Measurements from ENCODE around the gene B3GALT2.

B3GALT2 gene

GRCh38 chr1:193176788-193177187 is 9.6 kb downstream of the B3GALT2 start:
- no peaks in the 10 kb centered on the region for H3K27me3 ChIP-seq (ENCODE audit: insufficient read depth, poor library complexity, severe bottlenecking)
- H3K4me3 ChIP-seq (replicated peaks; ENCODE audit: insufficient read depth, low read length), result no peak overlapping the region
- H3K27ac ChIP-seq (replicated peaks), result no peak overlapping the region
- DNase-seq (ENCODE audit: low read depth in 1 of 2, low spot score in 1 of 2), result no peak
- TF ChIP-seq POLR2AphosphoS5 (IDR thresholded peaks at IDR 0.05; ENCODE audit: low read depth) (no peak), SPI1 (IDR thresholded peaks at IDR 0.05; ENCODE audit: borderline replicate concordance, low read depth) (no peak), GABPA (IDR thresholded peaks at IDR 0.05; ENCODE audit: low read depth) (no peak), REST (IDR thresholded peaks at IDR 0.05; ENCODE audit: insufficient replicate concordance, low read depth) (no peak), CTCF (IDR thresholded peaks at IDR 0.05; ENCODE audit: insufficient read depth, low read length) (no peak)

GRCh38 chr1:193176113-193176512 is 10.3 kb downstream of the B3GALT2 start:
- Histone ChIP-seq H3K27me3 (ENCODE audit: insufficient read depth, poor library complexity, severe bottlenecking) (no peaks in the 10 kb centered on the region), H3K27ac (replicated peaks) (no peak overlapping the region), H3K4me3 (replicated peaks; ENCODE audit: insufficient read depth, low read length) (no peak overlapping the region)
- no peak for DNase-seq (ENCODE audit: low read depth in 1 of 2, low spot score in 1 of 2)
- TF ChIP-seq REST (IDR thresholded peaks at IDR 0.05; ENCODE audit: insufficient replicate concordance, low read depth), result no peak
- no peak for TF ChIP-seq POLR2AphosphoS5 (IDR thresholded peaks at IDR 0.05; ENCODE audit: low read depth)
- TF ChIP-seq GABPA (IDR thresholded peaks at IDR 0.05; ENCODE audit: low read depth), result no peak
- no peak for TF ChIP-seq SPI1 (IDR thresholded peaks at IDR 0.05; ENCODE audit: borderline replicate concordance, low read depth)

GRCh38 chr1:193157360-193157759 is 29.1 kb downstream of the B3GALT2 start:
- TF ChIP-seq REST (IDR thresholded peaks at IDR 0.05; ENCODE audit: insufficient replicate concordance, low read depth), result no peak
- no peak for TF ChIP-seq CTCF (IDR thresholded peaks at IDR 0.05; ENCODE audit: insufficient read depth, low read length)
- TF ChIP-seq POLR2AphosphoS5 (IDR thresholded peaks at IDR 0.05; ENCODE audit: low read depth), result no peak
- no peak for TF ChIP-seq GABPA (IDR thresholded peaks at IDR 0.05; ENCODE audit: low read depth)
- TF ChIP-seq SPI1 (IDR thresholded peaks at IDR 0.05; ENCODE audit: borderline replicate concordance, low read depth), result no peak
- no peak overlapping the region for H3K27ac ChIP-seq (replicated peaks)
- no peaks in the 10 kb centered on the region for H3K27me3 ChIP-seq (ENCODE audit: insufficient read depth, poor library complexity, severe bottlenecking)
- H3K4me3 ChIP-seq (replicated peaks; ENCODE audit: insufficient read depth, low read length), result no peak overlapping the region
- DNase-seq (ENCODE audit: low read depth in 1 of 2, low spot score in 1 of 2), result no peak

- no peak overlapping the region for H3K27ac ChIP-seq (replicated peaks)
Measured at GRCh38 chr1:193156822-193157142, 29.6 kb downstream of the B3GALT2 start.

More at GRCh38 chr1:193156822-193157142, 29.6 kb downstream of the B3GALT2 start:
- DNase-seq (ENCODE audit: low read depth in 1 of 2, low spot score in 1 of 2), result no peak
- TF ChIP-seq POLR2AphosphoS5 (IDR thresholded peaks at IDR 0.05; ENCODE audit: low read depth) (no peak), SPI1 (IDR thresholded peaks at IDR 0.05; ENCODE audit: borderline replicate concordance, low read depth) (no peak), REST (IDR thresholded peaks at IDR 0.05; ENCODE audit: insufficient replicate concordance, low read depth) (no peak), CTCF (IDR thresholded peaks at IDR 0.05; ENCODE audit: insufficient read depth, low read length) (no peak), GABPA (IDR thresholded peaks at IDR 0.05; ENCODE audit: low read depth) (no peak)
- no peak overlapping the region for H3K4me3 ChIP-seq (replicated peaks; ENCODE audit: insufficient read depth, low read length)
- no peaks in the 10 kb centered on the region for H3K27me3 ChIP-seq (ENCODE audit: insufficient read depth, poor library complexity, severe bottlenecking)

Measured in HL-60 (cell line).